ENCODE measurements around the gene KLHL24. TPM values are rescaled to one million over a fixed set of nuclear protein-coding genes. Genes with fewer than 3 reads are reported as not detected.

The KLHL24 gene
- total RNA-seq = 112 to 114 TPM (median 114 TPM) in 3 replicates

- H3K27ac Mint-ChIP-seq = peak within 1 kb of the TSS; percentile 97
- H3K36me3 Mint-ChIP-seq = peaks cover 2% of the 10 kb centered on the region
- DNase-seq (ENCODE audit: low spot score in 2 of 2, unreplicated experiment in 2 of 2) = peak; percentile 87 to 92
These were observed at the start of gene KLHL24 for GRCh38 chr3:183635431-183636220. Gene KLHL24, plus strand, starts transcription at chr3:183635623. Its CDS starts 14,734 bp downstream, at chr3:183650357.

DNA sequence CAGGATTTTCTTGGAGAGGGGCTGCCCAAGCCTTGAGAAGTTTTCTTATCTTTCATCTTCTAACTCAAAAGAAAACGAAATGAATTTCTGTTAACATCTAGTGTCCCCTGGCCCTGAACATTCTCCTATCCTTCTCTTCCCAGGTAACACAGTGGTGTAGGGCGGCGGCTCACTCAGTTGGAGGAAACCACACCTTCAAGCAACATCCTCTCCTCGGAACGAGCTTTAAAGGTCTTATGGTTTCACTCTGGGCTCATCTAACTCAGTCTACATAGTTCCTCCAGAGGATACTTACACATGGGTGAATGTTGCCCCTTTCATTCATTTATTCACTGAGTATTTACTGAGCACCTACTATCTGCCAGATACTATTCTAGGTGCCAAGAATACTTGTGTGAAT is 48.9 kb upstream of the KLHL24 start:
- Mint-ChIP-seq H3K4me1 (peaks cover 25% of the 10 kb centered on the region), H3K4me3 (no peak overlapping the region), H3K36me3 (no peaks in the 10 kb centered on the region), H3K27me3 (ENCODE audit: low read depth) (no peaks in the 10 kb centered on the region), H3K9me3 (no peaks in the 10 kb centered on the region), H3K27ac (no peak overlapping the region)
- TF ChIP-seq, protein P1, sequence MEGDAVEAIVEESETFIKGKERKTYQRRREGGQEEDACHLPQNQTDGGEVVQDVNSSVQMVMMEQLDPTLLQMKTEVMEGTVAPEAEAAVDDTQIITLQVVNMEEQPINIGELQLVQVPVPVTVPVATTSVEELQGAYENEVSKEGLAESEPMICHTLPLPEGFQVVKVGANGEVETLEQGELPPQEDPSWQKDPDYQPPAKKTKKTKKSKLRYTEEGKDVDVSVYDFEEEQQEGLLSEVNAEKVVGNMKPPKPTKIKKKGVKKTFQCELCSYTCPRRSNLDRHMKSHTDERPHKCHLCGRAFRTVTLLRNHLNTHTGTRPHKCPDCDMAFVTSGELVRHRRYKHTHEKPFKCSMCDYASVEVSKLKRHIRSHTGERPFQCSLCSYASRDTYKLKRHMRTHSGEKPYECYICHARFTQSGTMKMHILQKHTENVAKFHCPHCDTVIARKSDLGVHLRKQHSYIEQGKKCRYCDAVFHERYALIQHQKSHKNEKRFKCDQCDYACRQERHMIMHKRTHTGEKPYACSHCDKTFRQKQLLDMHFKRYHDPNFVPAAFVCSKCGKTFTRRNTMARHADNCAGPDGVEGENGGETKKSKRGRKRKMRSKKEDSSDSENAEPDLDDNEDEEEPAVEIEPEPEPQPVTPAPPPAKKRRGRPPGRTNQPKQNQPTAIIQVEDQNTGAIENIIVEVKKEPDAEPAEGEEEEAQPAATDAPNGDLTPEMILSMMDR (IDR thresholded peaks at IDR 0.05; ENCODE audit: unreplicated experiment) = no peak
- DNase-seq (ENCODE audit: low spot score in 2 of 2, unreplicated experiment in 2 of 2) = no peak

More at GRCh38 chr3:183635431-183636220, at the start of gene KLHL24:
- Mint-ChIP-seq H3K4me1 (peaks cover 22% of the 10 kb centered on the region), H3K9me3 (no peaks in the 10 kb centered on the region), H3K4me3 (peak within 1 kb of the TSS; percentile 90), H3K27me3 (ENCODE audit: low read depth) (no peaks in the 10 kb centered on the region)
- TF ChIP-seq, protein P1 (IDR thresholded peaks at IDR 0.05; ENCODE audit: unreplicated experiment) = no peak

DNA sequence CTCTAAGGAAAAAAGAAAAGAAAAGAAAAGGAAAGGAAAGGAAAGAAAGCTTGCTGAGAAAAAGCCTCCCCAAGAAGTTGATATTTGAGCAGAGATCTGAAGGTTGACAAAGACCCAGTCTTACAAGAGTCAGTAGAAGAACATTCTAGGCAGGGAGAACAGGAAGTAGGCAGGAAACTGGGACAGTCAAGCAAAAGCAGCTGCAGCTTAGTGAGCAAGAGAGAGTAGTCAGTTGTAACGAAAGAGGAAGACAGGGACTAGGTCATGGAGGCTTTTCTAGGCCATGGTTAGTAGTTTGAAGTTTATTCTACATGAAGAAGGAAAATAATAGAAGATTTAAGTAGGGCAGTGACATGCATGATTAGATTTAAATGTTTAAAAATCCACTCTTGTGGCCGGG is 48.1 kb upstream of the KLHL24 start:
- Mint-ChIP-seq H3K27ac (no peak overlapping the region), H3K4me3 (no peak overlapping the region), H3K4me1 (peaks cover 24% of the 10 kb centered on the region), H3K9me3 (no peaks in the 10 kb centered on the region), H3K36me3 (no peaks in the 10 kb centered on the region), H3K27me3 (ENCODE audit: low read depth) (no peaks in the 10 kb centered on the region)
- TF ChIP-seq, protein P1 (IDR thresholded peaks at IDR 0.05; ENCODE audit: unreplicated experiment) = no peak
- DNase-seq (ENCODE audit: low spot score in 2 of 2, unreplicated experiment in 2 of 2) = no peak

DNA sequence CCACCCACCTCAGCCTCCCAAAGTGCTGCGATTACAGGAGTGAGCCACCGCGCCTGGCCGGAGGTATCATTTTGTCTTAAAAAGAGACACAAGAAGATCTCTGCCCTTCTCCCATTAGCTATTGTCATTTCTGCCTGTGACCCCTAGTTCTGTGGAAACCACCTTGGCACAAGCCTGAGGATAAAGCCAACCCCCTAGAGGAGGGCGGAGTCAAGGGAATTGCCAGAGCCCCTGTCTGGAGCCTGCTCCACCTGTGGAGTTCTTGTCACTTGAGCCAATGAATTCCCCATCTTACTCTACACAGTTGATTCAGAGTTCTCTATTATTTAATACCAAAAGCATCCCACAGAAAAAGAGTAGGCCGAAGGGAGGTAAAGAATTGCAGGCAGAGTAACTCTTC is 45.0 kb upstream of the KLHL24 start:
- no peaks in the 10 kb centered on the region for H3K4me1 Mint-ChIP-seq
- TF ChIP-seq, protein P1 (IDR thresholded peaks at IDR 0.05; ENCODE audit: unreplicated experiment) = no peak
- no peaks in the 10 kb centered on the region for H3K36me3 Mint-ChIP-seq
- H3K4me3 Mint-ChIP-seq = no peak overlapping the region
- no peak for DNase-seq (ENCODE audit: low spot score in 2 of 2, unreplicated experiment in 2 of 2)
- H3K27me3 Mint-ChIP-seq (ENCODE audit: low read depth) = no peaks in the 10 kb centered on the region
- H3K9me3 Mint-ChIP-seq = no peaks in the 10 kb centered on the region
- no peak overlapping the region for H3K27ac Mint-ChIP-seq

DNA sequence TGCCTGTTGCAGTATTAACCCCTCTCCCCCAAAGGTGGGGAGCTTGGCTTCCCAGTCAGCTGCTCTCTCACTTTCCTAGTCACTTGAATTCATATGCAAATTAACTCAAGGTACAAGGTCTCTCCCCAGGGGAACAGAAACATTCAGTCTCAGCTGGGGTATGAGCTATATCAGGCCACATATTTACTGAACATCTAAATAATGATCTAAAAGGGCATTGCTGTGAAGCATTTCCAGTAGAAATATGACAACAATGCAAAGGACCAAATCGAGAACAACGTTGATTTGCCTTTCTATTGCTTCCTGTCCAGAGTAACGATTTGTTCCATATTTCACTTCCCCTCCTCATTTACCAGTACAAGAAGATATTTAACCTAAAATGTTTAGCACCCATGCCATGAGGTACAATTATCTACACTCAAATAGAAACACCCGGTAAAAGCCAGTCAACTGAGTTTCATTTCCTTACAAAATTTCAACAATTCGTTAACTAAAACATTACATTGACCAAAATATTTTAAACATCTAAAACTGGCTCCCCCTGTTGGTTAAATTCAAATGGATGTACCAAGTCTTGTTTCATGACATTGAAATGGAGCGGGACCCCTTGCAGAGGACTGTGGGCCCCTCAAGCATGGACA is 43.4 kb upstream of the KLHL24 start:
- peaks cover 5% of the 10 kb centered on the region for H3K9me3 Mint-ChIP-seq
- DNase-seq (ENCODE audit: low spot score in 2 of 2, unreplicated experiment in 2 of 2) = no peak
- TF ChIP-seq, protein P1 (IDR thresholded peaks at IDR 0.05; ENCODE audit: unreplicated experiment) = no peak
- no peaks in the 10 kb centered on the region for H3K4me1 Mint-ChIP-seq
- no peaks in the 10 kb centered on the region for H3K27me3 Mint-ChIP-seq (ENCODE audit: low read depth)
- no peaks in the 10 kb centered on the region for H3K36me3 Mint-ChIP-seq
- no peak overlapping the region for H3K27ac Mint-ChIP-seq
- no peak overlapping the region for H3K4me3 Mint-ChIP-seq
